HG03175 (cell line): ENCODE measurements around the gene TUBG2.
"Not testable (repeated sequence)": the region's sequence is repeated elsewhere in the genome, so short reads cannot be mapped to it uniquely, and the experiment has no call there.

Experiments
- ATAC-seq: cut with Tn5 transposase; IDR thresholded peaks from one replicate; pipeline ENCODE4 v1.9.1; 2021; ENCODE audit warnings: mild to moderate bottlenecking, moderate library complexity; ENCODE audit not compliant: unreplicated experiment

The TUBG2 gene

GRCh38 chr17:42653179-42654124 lies 5.6 kb upstream of the TUBG2 start:
- no peak for ATAC-seq

GRCh38 chr17:42655528-42655927 lies 3.6 kb upstream of the TUBG2 start:
- ATAC-seq, result no peak

GRCh38 chr17:42657824-42658588 lies 1.1 kb upstream of the TUBG2 start:
- no peak for ATAC-seq

GRCh38 chr17:42659932-42660274 lies 819 bp downstream of the TUBG2 start:
- not testable (repeated sequence) for ATAC-seq

- no peak for ATAC-seq
Measured at GRCh38 chr17:42660692-42661345, 1.7 kb downstream of the TUBG2 start.

GRCh38 chr17:42665581-42666001 lies 6.5 kb downstream of the TUBG2 start:
- no peak for ATAC-seq

GRCh38 chr17:42666126-42666525 lies 7.0 kb downstream of the TUBG2 start:
- ATAC-seq, result not testable (repeated sequence)

GRCh38 chr17:42667088-42667951 lies 8.2 kb downstream of the TUBG2 start:
- no peak for ATAC-seq

- ATAC-seq, result no peak
Measured at GRCh38 chr17:42669705-42669976, 10.6 kb downstream of the TUBG2 start.

GRCh38 chr17:42669977-42670788 lies 11.1 kb downstream of the TUBG2 start:
- ATAC-seq, result no peak

GRCh38 chr17:42670789-42671657 lies 11.9 kb downstream of the TUBG2 start:
- ATAC-seq, result no peak

- ATAC-seq, result no peak
Measured at GRCh38 chr17:42672038-42672437, 13.0 kb downstream of the TUBG2 start.

GRCh38 chr17:42673266-42673884 lies 14.3 kb downstream of the TUBG2 start:
- no peak for ATAC-seq

- no peak for ATAC-seq
Measured at GRCh38 chr17:42673885-42674754, 15.0 kb downstream of the TUBG2 start.

GRCh38 chr17:42674755-42675347 lies 15.8 kb downstream of the TUBG2 start:
- ATAC-seq, result no peak

GRCh38 chr17:42675348-42675964 lies 16.4 kb downstream of the TUBG2 start:
- no peak for ATAC-seq

GRCh38 chr17:42675965-42676423 lies 16.9 kb downstream of the TUBG2 start:
- ATAC-seq, result no peak
